Activated CD4-positive, alpha-beta memory T cell treated with anti-CD3 and anti-CD28 coated beads, Interleukin-2, amount 10 ng/mL, durations not matched to agents 7 days and 5 days (primary cell): ENCODE data around the gene MAPKAPK3. TPM values are rescaled to one million over a fixed set of nuclear protein-coding genes. Genes with fewer than 3 reads are reported as not detected.

Experiments used
- CTCF ChIA-PET: fragments of 350-600 bp; sonication (Branson Sonifier 250); formaldehyde crosslinking; loops from one replicate; lab custom pipeline; 2021; ENCODE audit warnings: antibody characterized with exemption, inconsistent platforms; lab: Charles Lee
- POLR2A ChIA-PET: fragments of 350-600 bp; sonication (Branson Sonifier 250); formaldehyde crosslinking; loops from one replicate; lab custom pipeline; 2021; ENCODE audit warnings: antibody characterized with exemption; lab: Charles Lee
- DNase-seq: peaks from one replicate; pipeline ENCODE4 v3.0.0-alpha.2; 2020
- H3K27ac Mint-ChIP-seq: one replicate; pipeline ENCODE4 v1.8.0; 2021; ENCODE audit warnings: mild to moderate bottlenecking, mixed read lengths
- H3K27me3 Mint-ChIP-seq: one replicate; pipeline ENCODE4 v1.8.0; 2021; ENCODE audit warnings: mixed read lengths
- H3K36me3 Mint-ChIP-seq: one replicate; pipeline ENCODE4 v1.8.0; 2021; ENCODE audit warnings: low read depth, mixed read lengths
- H3K4me1 Mint-ChIP-seq: one replicate; pipeline ENCODE4 v1.8.0; 2021; ENCODE audit warnings: mixed read lengths
- H3K4me3 Mint-ChIP-seq: one replicate; pipeline ENCODE4 v1.8.0; 2021; ENCODE audit warnings: mild to moderate bottlenecking, mixed read lengths
- H3K9me3 Mint-ChIP-seq: one replicate; pipeline ENCODE4 v1.8.0; 2021; ENCODE audit warnings: mixed read lengths
- total RNA-seq, 2 experiments: library from RNA; stranded (reverse); gene quantifications; one replicate each; pipeline ENCODE4 v1.2.3, GENCODE V29; 2021

MAPKAPK3 gene
- total RNA-seq, 2 experiments from 2014 or later: 146 to 157 TPM

- H3K4me3 Mint-ChIP-seq: peak overlapping the region; percentile 98
- CTCF ChIA-PET: interaction anchor here (1.7 to 18.5 kb wide), 3 partner anchors 8 to 35 kb away, joined by 4 to 854 read pairs (median 331); partner anchors contain the start of genes CISH and MAPKAPK3
- H3K36me3 Mint-ChIP-seq: peaks cover 56% of the 10 kb centered on the region
- DNase-seq: no peak
- POLR2A ChIA-PET: interaction anchor here (1.3 to 37.3 kb wide), 4 partner anchors 8 to 237 kb away, joined by 7 to 4963 read pairs (median 510); partner anchors contain the start of genes CISH, MAPKAPK3 and RASSF1
- peak overlapping the region; percentile 97 for H3K27ac Mint-ChIP-seq
- H3K9me3 Mint-ChIP-seq: no peaks in the 10 kb centered on the region
- peaks cover 70% of the 10 kb centered on the region for H3K4me1 Mint-ChIP-seq
- H3K27me3 Mint-ChIP-seq: no peaks in the 10 kb centered on the region
These were observed 41.6 kb upstream of the MAPKAPK3 start for GRCh38 chr3:50575372-50575771.

GRCh38 chr3:50577348-50577747 lies 39.6 kb upstream of the MAPKAPK3 start:
- ChIA-PET POLR2A (interaction anchor here (1.0 to 37.3 kb wide), 4 partner anchors 7 to 228 kb away, joined by 3 to 4963 read pairs (median 446); partner anchors contain the start of genes CISH, HEMK1 and MAPKAPK3), CTCF (interaction anchor here (11.8 to 18.5 kb wide), 2 partner anchors 13 to 33 kb away, joined by 331 to 854 read pairs; partner anchors contain the start of genes CISH and MAPKAPK3)
- H3K4me3 Mint-ChIP-seq: no peak overlapping the region
- H3K27ac Mint-ChIP-seq: no peak overlapping the region
- peaks cover 65% of the 10 kb centered on the region for H3K4me1 Mint-ChIP-seq
- DNase-seq: no peak
- peaks cover 65% of the 10 kb centered on the region for H3K36me3 Mint-ChIP-seq
- H3K9me3 Mint-ChIP-seq: no peaks in the 10 kb centered on the region
- no peaks in the 10 kb centered on the region for H3K27me3 Mint-ChIP-seq

DNA sequence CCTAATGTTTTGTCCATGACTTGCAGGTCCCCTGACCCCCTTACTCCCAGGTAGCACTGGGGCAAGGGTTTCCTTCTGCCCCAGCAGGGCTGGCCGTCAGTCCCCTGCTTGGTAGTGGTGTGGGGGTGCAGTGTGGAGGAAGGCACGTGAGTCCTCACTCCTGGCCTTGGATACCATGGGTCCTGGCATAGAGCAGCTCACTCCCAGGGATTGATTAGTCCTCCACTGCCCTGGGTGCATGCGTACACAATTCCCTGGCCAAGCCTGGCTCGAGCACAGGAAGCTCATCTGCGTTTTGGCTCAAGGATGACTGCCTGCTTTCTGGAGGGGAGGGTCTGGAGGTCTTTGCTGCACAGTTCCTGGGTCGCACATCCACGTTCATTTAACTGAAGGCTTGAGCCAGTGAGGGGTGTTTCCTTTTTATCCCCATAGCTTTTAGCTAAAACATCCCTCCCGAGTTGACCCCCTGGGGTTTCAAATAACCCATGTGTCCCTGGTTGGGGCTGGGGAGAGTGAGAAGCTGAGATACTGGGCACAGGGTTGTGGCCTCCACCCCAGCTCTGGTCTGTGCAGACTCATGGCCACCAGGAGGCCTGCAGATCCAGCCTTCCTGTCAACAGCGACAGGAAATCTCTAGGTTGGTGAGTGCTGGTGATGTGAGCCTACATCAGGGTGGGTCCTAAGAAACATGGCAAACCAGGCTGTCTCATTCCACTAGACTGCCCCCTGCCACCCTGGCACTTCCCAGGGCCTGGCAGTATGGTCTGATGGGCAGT lies 36.1 kb upstream of the MAPKAPK3 start:
- no peaks in the 10 kb centered on the region for H3K27me3 Mint-ChIP-seq
- ChIA-PET POLR2A (interaction anchor here (1.3 to 37.3 kb wide), 4 partner anchors 9 to 245 kb away, joined by 4 to 4963 read pairs (median 450); partner anchors contain the start of genes CISH, HEMK1 and MAPKAPK3), CTCF (interaction anchor here (1.1 to 18.5 kb wide), 4 partner anchors 8 to 29 kb away, joined by 3 to 854 read pairs (median 4); partner anchors contain the start of genes CISH and MAPKAPK3)
- H3K4me3 Mint-ChIP-seq: no peak overlapping the region
- H3K36me3 Mint-ChIP-seq: peaks cover 75% of the 10 kb centered on the region
- no peaks in the 10 kb centered on the region for H3K9me3 Mint-ChIP-seq
- peaks cover 42% of the 10 kb centered on the region for H3K4me1 Mint-ChIP-seq
- H3K27ac Mint-ChIP-seq: peak overlapping the region; percentile 65
- no peak for DNase-seq

DNA sequence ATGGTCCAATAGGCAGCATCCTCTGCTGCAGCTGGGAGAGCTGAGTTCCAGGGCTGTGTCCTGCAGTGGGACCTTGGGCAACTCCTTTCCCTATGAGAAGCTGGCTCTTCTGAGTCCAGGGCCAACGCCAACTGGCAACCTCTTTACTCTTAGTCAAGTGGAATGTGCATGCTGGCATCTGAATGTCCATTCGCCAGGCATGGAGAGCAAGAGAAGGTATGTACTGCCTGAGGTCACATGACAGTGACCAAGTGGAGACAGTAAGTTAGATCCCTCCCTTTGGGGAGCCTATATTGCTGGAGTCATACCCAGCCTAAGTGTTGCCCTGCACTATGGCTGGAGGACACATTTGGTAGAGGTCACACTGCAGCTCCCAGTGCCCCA lies 35.5 kb upstream of the MAPKAPK3 start:
- POLR2A ChIA-PET: interaction anchor here (1.3 to 37.3 kb wide), 4 partner anchors 9 to 245 kb away, joined by 4 to 4963 read pairs (median 450); partner anchors contain the start of genes CISH, HEMK1 and MAPKAPK3
- no peak for DNase-seq
- peaks cover 70% of the 10 kb centered on the region for H3K36me3 Mint-ChIP-seq
- CTCF ChIA-PET: interaction anchor here (1.1 to 18.5 kb wide), 4 partner anchors 9 to 29 kb away, joined by 3 to 854 read pairs (median 4); partner anchors contain the start of genes CISH and MAPKAPK3
- H3K4me3 Mint-ChIP-seq: no peak overlapping the region
- H3K9me3 Mint-ChIP-seq: no peaks in the 10 kb centered on the region
- H3K27me3 Mint-ChIP-seq: no peaks in the 10 kb centered on the region
- peak overlapping the region; percentile 65 for H3K27ac Mint-ChIP-seq
- H3K4me1 Mint-ChIP-seq: peaks cover 38% of the 10 kb centered on the region

DNA sequence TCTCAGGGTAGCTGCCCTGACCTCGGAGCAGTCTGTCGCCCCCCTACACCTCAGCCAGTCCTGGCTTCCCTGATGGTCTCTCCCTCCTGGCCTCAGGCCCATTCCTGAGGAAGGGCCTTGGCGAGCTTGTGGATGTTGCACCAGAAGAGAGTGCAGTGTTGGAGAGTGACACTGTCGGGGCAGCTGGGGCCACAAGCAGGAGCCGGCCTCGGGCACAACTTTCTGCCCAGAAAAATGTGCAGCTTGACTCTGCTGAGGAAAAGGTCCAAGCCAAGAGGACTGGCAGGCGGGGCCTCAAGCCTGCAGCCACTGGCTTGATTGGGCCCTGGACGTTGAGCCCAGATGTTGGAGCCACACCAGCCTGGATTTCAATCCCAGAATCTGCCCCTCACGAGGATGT lies 34.9 kb upstream of the MAPKAPK3 start:
- H3K27ac Mint-ChIP-seq: no peak overlapping the region
- H3K4me3 Mint-ChIP-seq: no peak overlapping the region
- no peaks in the 10 kb centered on the region for H3K9me3 Mint-ChIP-seq
- ChIA-PET POLR2A (interaction anchor here (3.1 to 37.3 kb wide), 3 partner anchors 8 to 31 kb away, joined by 23 to 4963 read pairs (median 877); partner anchors contain the start of genes CISH, HEMK1 and MAPKAPK3), CTCF (interaction anchor here (18.5 kb wide), 1 partner anchor 28 kb away, joined by 854 read pairs; the partner anchor contains the start of genes CISH and MAPKAPK3)
- H3K4me1 Mint-ChIP-seq: peaks cover 42% of the 10 kb centered on the region
- no peaks in the 10 kb centered on the region for H3K27me3 Mint-ChIP-seq
- no peak for DNase-seq
- peaks cover 67% of the 10 kb centered on the region for H3K36me3 Mint-ChIP-seq

DNA sequence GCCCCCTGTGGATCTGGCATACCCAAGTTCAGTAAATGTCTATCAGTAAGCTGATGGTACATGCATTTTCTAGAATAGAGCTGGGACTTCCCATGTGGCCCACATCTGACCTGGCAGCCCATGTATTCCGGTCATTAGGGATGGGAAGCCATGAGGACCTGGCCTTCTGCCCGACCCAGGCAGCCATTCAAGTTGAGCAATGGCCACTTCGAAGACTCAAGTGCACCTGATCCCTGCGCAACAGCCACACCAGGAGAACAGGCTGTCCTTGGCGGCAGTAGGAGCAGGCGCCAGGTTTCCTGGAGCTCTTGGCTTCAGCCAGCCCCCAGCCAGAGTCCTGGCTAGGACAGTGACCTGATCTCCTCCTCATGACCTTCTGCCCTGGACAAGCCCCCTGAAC lies 33.1 kb upstream of the MAPKAPK3 start:
- POLR2A ChIA-PET: interaction anchor here (1.7 to 37.3 kb wide), 3 partner anchors 6 to 29 kb away, joined by 7 to 4963 read pairs (median 877); partner anchors contain the start of genes CISH and MAPKAPK3
- peaks cover 62% of the 10 kb centered on the region for H3K36me3 Mint-ChIP-seq
- H3K4me1 Mint-ChIP-seq: peaks cover 57% of the 10 kb centered on the region

DNA sequence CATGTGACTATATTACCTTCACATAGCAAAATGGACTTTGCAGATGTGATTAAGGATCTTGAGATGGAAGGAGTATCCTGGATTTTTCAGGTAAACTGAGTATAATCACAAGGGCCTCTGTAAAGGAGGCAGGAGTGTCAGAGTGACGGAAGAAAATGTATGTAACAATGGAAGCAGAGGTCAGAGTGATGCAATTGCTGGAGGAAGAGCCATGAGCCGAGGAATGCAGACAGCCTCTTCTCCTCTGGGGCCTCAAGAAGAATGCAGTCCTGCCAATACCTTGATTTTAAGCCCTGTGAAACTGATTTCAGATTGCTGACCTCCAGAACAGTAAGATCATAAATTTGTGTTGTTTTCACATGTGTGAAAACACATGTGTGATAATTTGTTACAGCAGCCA lies 32.6 kb upstream of the MAPKAPK3 start:
- ChIA-PET POLR2A (interaction anchor here (1.7 to 37.3 kb wide), 2 partner anchors 10 to 28 kb away, joined by 7 to 4963 read pairs; partner anchors contain the start of genes CISH and MAPKAPK3), CTCF (interaction anchor here (1.3 to 18.5 kb wide), 2 partner anchors 9 to 26 kb away, joined by 4 to 854 read pairs; partner anchors contain the start of genes CISH and MAPKAPK3)
- H3K36me3 Mint-ChIP-seq: peaks cover 58% of the 10 kb centered on the region
- no peak for DNase-seq
- H3K4me3 Mint-ChIP-seq: no peak overlapping the region
- H3K4me1 Mint-ChIP-seq: peaks cover 60% of the 10 kb centered on the region
- no peaks in the 10 kb centered on the region for H3K9me3 Mint-ChIP-seq
- H3K27me3 Mint-ChIP-seq: no peaks in the 10 kb centered on the region
- H3K27ac Mint-ChIP-seq: no peak overlapping the region

More for the DNA sequence above, 33.1 kb upstream of the MAPKAPK3 start:
- no peak for DNase-seq
- H3K9me3 Mint-ChIP-seq: no peaks in the 10 kb centered on the region
- CTCF ChIA-PET: interaction anchor here (1.3 to 18.5 kb wide), 2 partner anchors 9 to 26 kb away, joined by 4 to 854 read pairs; partner anchors contain the start of genes CISH and MAPKAPK3
- H3K4me3 Mint-ChIP-seq: no peak overlapping the region
- H3K27me3 Mint-ChIP-seq: no peaks in the 10 kb centered on the region
- H3K27ac Mint-ChIP-seq: peak overlapping the region; percentile 12

DNA sequence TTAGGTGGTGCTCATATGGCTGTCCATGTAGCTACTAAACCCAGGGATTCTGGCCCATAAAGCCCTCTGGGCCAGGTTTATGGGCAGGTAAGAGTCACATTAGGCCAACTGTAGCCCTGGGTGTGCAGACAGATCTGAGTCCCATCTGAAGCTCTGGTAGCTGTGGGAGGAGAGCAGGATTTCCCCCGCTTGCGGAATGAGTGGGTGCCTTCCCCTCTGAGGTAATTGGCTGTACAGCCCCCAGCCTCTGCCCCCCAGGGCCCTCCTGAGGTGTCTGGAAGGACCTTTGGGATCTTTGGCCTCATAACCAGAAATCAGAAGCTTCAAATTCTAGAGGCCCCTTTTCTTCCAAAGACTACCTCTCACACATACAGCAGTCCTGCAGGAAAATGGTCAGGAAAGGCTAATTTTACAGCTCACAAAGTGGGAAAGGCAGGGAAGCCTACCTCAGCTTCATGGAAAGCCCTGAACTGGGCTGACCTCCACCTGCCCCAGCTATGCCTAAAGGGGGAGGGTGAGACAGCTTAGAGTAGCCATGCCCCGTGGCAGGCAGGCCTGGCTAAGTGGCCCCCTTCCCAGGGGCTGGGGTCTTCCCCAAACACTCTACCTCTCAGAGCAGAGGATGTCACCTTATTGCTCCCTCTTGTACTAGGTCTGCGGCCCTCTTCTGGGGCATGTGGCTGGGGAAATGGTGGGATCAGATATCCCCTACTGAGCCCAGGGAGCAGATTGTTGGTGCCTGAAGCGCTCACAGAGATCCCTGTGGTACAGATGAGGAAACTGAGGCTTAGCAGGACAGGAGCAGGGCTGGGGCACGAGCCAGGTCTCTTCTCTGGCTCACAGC lies 30.8 kb upstream of the MAPKAPK3 start:
- ChIA-PET POLR2A (interaction anchor here (1.7 to 37.3 kb wide), 3 partner anchors 11 to 58 kb away, joined by 3 to 4963 read pairs (median 877); partner anchors contain the start of genes C3orf18, CISH, HEMK1 and MAPKAPK3), CTCF (interaction anchor here (0.5 to 11.1 kb wide), 4 partner anchors 12 to 42 kb away, joined by 3 to 342 read pairs (median 167); partner anchors contain the start of genes C3orf18, CISH, HEMK1 and MAPKAPK3)
- H3K4me3 Mint-ChIP-seq: no peak overlapping the region
- H3K9me3 Mint-ChIP-seq: no peaks in the 10 kb centered on the region
- peak overlapping the region; percentile 25 for H3K27ac Mint-ChIP-seq
- H3K36me3 Mint-ChIP-seq: peaks cover 40% of the 10 kb centered on the region
- H3K4me1 Mint-ChIP-seq: peaks cover 66% of the 10 kb centered on the region
- H3K27me3 Mint-ChIP-seq: no peaks in the 10 kb centered on the region
- no peak for DNase-seq

DNA sequence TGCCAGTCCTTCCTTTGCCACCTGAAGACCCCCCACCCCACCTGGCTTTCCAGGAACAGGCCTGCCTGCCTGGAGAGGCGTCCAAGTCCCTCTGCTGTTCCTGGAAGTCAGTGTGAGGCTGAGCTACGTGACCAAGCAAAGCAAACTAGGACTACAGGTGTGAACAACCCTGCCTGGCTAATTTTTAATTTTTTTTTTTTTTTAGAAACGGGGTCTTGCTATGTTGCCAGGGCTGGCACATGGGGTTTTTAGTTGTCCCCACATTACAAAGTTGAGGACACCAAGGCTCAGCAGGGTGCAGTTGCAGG lies 30.2 kb upstream of the MAPKAPK3 start:
- ChIA-PET CTCF (interaction anchor here (1.6 to 11.1 kb wide), 3 partner anchors 12 to 23 kb away, joined by 3 to 342 read pairs (median 331); partner anchors contain the start of genes C3orf18, CISH, HEMK1 and MAPKAPK3), POLR2A (interaction anchor here (1.7 to 37.3 kb wide), 3 partner anchors 12 to 58 kb away, joined by 3 to 4963 read pairs (median 877); partner anchors contain the start of genes C3orf18, CISH, HEMK1 and MAPKAPK3)
- no peak overlapping the region for H3K4me3 Mint-ChIP-seq
- DNase-seq: no peak
- H3K4me1 Mint-ChIP-seq: peaks cover 66% of the 10 kb centered on the region
- peaks cover 36% of the 10 kb centered on the region for H3K36me3 Mint-ChIP-seq
- H3K9me3 Mint-ChIP-seq: no peaks in the 10 kb centered on the region
- H3K27ac Mint-ChIP-seq: peak overlapping the region; percentile 21
- H3K27me3 Mint-ChIP-seq: no peaks in the 10 kb centered on the region

DNA sequence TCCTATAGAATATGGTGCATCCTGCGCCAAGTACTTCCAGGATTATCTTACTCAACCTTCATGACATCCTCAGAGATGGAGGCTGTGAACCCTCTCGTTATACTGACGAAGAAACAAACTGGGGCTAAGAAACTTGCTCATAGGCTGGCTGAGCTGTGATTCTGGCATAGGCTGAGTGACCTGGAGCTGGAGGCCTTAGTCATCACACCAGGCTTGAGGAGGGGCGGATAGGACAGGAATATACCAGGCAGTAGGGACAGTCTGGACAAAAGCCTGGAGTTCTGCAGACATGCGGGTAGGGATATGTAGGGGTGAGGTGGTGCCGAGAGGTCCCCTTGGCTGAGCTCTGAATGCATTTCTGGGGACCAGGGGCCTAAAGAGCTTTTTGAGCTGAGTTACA lies 29.6 kb upstream of the MAPKAPK3 start:
- no peaks in the 10 kb centered on the region for H3K27me3 Mint-ChIP-seq
- ChIA-PET CTCF (interaction anchor here (10.7 to 11.1 kb wide), 2 partner anchors 13 to 22 kb away, joined by 331 to 342 read pairs; partner anchors contain the start of genes CISH, HEMK1 and MAPKAPK3), POLR2A (interaction anchor here (0.7 to 37.3 kb wide), 3 partner anchors 13 to 249 kb away, joined by 3 to 4963 read pairs (median 877); partner anchors contain the start of genes C3orf18, CISH, HEMK1 and MAPKAPK3)
- peaks cover 71% of the 10 kb centered on the region for H3K4me1 Mint-ChIP-seq
- peak overlapping the region; percentile 96 for H3K27ac Mint-ChIP-seq
- H3K9me3 Mint-ChIP-seq: no peaks in the 10 kb centered on the region
- H3K36me3 Mint-ChIP-seq: peaks cover 32% of the 10 kb centered on the region
- no peak overlapping the region for H3K4me3 Mint-ChIP-seq
- DNase-seq: no peak
